CD14-positive monocyte (primary cell): ENCODE measurements around the gene DYNLT1. TPM values are rescaled to one million over a fixed set of nuclear protein-coding genes. Genes with fewer than 3 reads are reported as not detected.

ENCODE experiments used
- DNase-seq, 3 donors: peaks; one replicate each; pipeline ENCODE4 v3.0.0-alpha.2; 2011 to 2022
- H2AFZ ChIP-seq: 2 replicates; pipeline ENCODE4 v1.6.0; 2012; ENCODE audit warnings: mild to moderate bottlenecking, low read depth, low read length, inconsistent platforms; ENCODE audit not compliant: insufficient read depth, poor library complexity, severe bottlenecking
- H3K27ac ChIP-seq, 2 donors: 1 replicate in 1 of 2; 2 replicates in 1 of 2; pipeline ENCODE4 v1.5.1; 2012 to 2013; ENCODE audit warnings: low read length in 2 of 2, control low read depth in 1 of 2, inconsistent platforms in 1 of 2, low read depth in 1 of 2, mild to moderate bottlenecking in 1 of 2
- H3K27me3 ChIP-seq, 2 donors: one replicate each; pipeline versions ENCODE4 v1.6.0 to v1.6.1; 2011 to 2013; ENCODE audit warnings: low read length in 2 of 2; ENCODE audit not compliant: control insufficient read depth in 2 of 2, insufficient read depth in 2 of 2
- H3K36me3 ChIP-seq, 2 donors: replicated peaks in 1 of 2; 1 replicate in 1 of 2; 2 replicates in 1 of 2; pipeline versions ENCODE4 v1.5.1 to v1.6.1; 2012 to 2013; ENCODE audit warnings: low read length in 2 of 2, control low read depth in 1 of 2, inconsistent platforms in 1 of 2, mild to moderate bottlenecking in 1 of 2; ENCODE audit not compliant: insufficient read depth in 2 of 2, control insufficient read depth in 1 of 2
- H3K4me1 ChIP-seq, 2 donors: 1 replicate in 1 of 2; 2 replicates in 1 of 2; pipeline versions ENCODE4 v1.5.1 to v1.6.1; 2012 to 2013; ENCODE audit warnings: low read length in 2 of 2, control low read depth in 1 of 2, inconsistent platforms in 1 of 2, mild to moderate bottlenecking in 1 of 2, moderate library complexity in 1 of 2; ENCODE audit not compliant: insufficient read depth in 2 of 2, control insufficient read depth in 1 of 2
- H3K4me2 ChIP-seq: replicated peaks from 2 replicates; pipeline ENCODE3; 2012; ENCODE audit warnings: low read length, moderate library complexity, mild to moderate bottlenecking; ENCODE audit not compliant: poor library complexity, severe bottlenecking; ENCODE audit errors: extremely low read depth
- H3K4me3 ChIP-seq, 3 experiments: fragments of 200-600 bp in 1 of 3; sonication (generic) in 1 of 3; replicated peaks in 1 of 3; 1 replicate in 2 of 3; 2 replicates in 1 of 3; pipeline ENCODE4 v1.5.1; 2011 to 2013; ENCODE audit warnings: low read length in 3 of 3, mild to moderate bottlenecking in 3 of 3, control low read depth in 2 of 3, low read depth in 2 of 3, inconsistent platforms in 1 of 3, moderate library complexity in 1 of 3
- H3K79me2 ChIP-seq: 2 replicates; pipeline ENCODE4 v1.6.0; 2012; ENCODE audit warnings: mild to moderate bottlenecking, control low read depth, inconsistent platforms, low read length, moderate library complexity; ENCODE audit not compliant: insufficient read depth
- H3K9ac ChIP-seq: 2 replicates; pipeline ENCODE4 v1.6.0; 2017; ENCODE audit warnings: low read length, mild to moderate bottlenecking; ENCODE audit not compliant: insufficient read depth, poor library complexity, severe bottlenecking
- H3K9me3 ChIP-seq, 2 donors: replicated peaks in 1 of 2; 1 replicate in 1 of 2; 2 replicates in 1 of 2; pipeline versions ENCODE4 v1.5.1 to v1.6.1; 2012 to 2013; ENCODE audit warnings: low read length in 2 of 2, control low read depth in 1 of 2; ENCODE audit not compliant: control insufficient read depth in 1 of 2, insufficient read depth in 1 of 2
- H4K20me1 ChIP-seq: 2 replicates; pipeline ENCODE4 v1.6.0; 2012; ENCODE audit warnings: mild to moderate bottlenecking, low read length, control low read depth, moderate library complexity; ENCODE audit not compliant: insufficient read depth
- H3K27ac Mint-ChIP-seq, 7 donors: one replicate each; pipeline ENCODE4 v1.8.0; 2020; ENCODE audit warnings: mild to moderate bottlenecking in 7 of 7, mixed read lengths in 7 of 7, moderate library complexity in 6 of 7, inconsistent platforms in 2 of 7
- H3K27me3 Mint-ChIP-seq, 3 donors: one replicate each; pipeline ENCODE4 v1.8.0; 2021 to 2022; ENCODE audit warnings: low read depth in 3 of 3, mild to moderate bottlenecking in 3 of 3, mixed read lengths in 3 of 3, moderate library complexity in 3 of 3, inconsistent platforms in 1 of 3
- H3K36me3 Mint-ChIP-seq, 2 donors: one replicate each; pipeline ENCODE4 v1.8.0; 2020; ENCODE audit warnings: mixed read lengths in 2 of 2, inconsistent platforms in 1 of 2, mild to moderate bottlenecking in 1 of 2
- H3K4me1 Mint-ChIP-seq: one replicate; pipeline ENCODE4 v1.8.0; 2020; ENCODE audit warnings: mild to moderate bottlenecking, mixed read lengths
- H3K4me3 Mint-ChIP-seq, 2 donors: one replicate each; pipeline ENCODE4 v1.8.0; 2020; ENCODE audit warnings: mild to moderate bottlenecking in 2 of 2, mixed read lengths in 2 of 2, moderate library complexity in 1 of 2
- H3K9me3 Mint-ChIP-seq, 7 donors: one replicate each; pipeline ENCODE4 v1.8.0; 2020 to 2022; ENCODE audit warnings: mixed read lengths in 7 of 7, mild to moderate bottlenecking in 6 of 7, moderate library complexity in 6 of 7, inconsistent platforms in 2 of 7
- WGBS: methylation state at CpG from one replicate; pipeline ENCODE4 v1.1.5; 2013; ENCODE audit warnings: missing lambda C conversion rate; ENCODE audit not compliant: insufficient coverage; 5-methylcytosine and 5-hydroxymethylcytosine counted together
- intact Hi-C, 2 donors: fragments of 100-400 bp; cut with micrococcal nuclease; formaldehyde crosslinking; loops; one replicate each; pipeline versions ENCODE4 v1.15.0 to v1.15.1; 2023
- polyA plus RNA-seq, 3 donors: library from polyadenylated mRNA; depleted of rRNA in 1 of 3; unstranded in 2 of 3; stranded (reverse) in 1 of 3; fragments of 300-500 nt in 2 of 3; fragments of >200 nt in 1 of 3; fragmentation: Illumina TruSeq in 2 of 3; gene quantifications; 1 replicate in 2 of 3; 2 replicates in 1 of 3; pipeline ENCODE4 v1.2.3, GENCODE V29; 2012 to 2021
- TF ChIP-seq, protein P1 (sequence below): fragments of 200-600 bp; IDR thresholded peaks from one replicate; pipeline ENCODE4 v1.8.0; 2022; ENCODE audit warnings: antibody characterized with exemption, mild to moderate bottlenecking

Gene DYNLT1
- polyA plus RNA-seq, 3 donors, result 248 to 287 (median 286) TPM

DNA sequence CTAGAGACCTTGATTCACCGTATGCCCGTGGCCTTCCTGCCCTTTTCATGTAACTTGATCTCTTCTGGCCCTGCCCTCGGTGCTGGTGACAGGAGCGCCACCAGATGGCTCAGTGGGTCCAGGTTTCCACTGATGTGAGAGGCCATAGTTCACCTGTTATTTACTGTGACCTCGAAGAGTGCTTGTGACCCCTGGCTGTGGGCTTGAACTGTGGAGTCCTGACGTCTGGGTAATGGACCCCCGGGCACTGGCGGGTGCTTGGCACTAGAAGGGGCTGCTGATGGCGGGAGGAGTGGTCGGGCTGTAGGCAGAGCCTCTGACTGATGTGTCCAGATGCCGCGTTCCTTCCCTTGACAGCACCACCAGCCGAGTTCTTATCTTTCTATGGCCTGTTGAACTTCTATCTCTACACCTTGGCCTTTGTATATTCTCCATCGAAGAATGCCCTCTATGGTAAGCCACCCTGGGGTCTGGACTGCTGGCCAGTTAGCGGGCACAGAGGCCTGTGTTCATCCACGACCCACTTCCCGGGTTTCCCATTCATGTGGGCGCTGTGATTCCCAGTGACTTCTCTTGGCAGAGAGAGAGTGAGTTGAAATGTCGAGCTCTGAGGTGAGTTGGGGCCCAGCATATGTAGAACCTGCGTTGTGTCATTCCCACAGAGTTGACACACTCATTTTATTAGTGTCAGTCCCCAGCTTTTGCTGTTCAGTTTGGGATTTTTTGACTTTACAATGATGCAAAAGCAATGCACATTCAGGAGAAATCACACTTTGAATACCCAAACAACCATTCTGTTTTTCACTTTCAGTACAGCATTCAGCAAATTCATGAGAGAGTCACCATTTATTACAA, 14.9 kb downstream of the DYNLT1 start:
- Mint-ChIP-seq H3K36me3 (peaks cover 66 to 85% of the 10 kb centered on the region in 2 donors), H3K4me3 (no peak overlapping the region)
- H3K27ac ChIP-seq, result peak overlapping the region in 1 of 2 donors; percentile 57

DNA sequence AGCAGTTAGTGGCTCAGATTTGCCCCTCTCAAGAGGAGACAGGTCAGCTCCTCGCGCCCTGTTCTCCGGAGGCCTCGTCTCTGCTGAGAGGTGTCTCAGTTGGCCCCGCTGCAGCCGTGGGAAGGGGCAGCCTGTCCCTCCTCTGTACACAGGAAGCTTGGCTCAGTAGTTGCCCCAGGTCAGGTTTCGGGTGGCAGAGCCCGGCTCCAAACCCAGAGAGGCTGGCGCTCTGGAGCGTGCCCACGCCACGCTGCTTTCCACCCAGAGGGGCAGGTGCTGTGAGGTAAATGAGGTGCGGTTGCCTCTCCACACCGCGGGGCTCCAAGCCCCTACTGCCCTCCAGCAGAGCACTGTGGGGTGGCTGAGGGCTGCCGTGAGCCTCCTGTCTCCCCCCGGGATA, 16.0 kb downstream of the DYNLT1 start:
- H3K9ac ChIP-seq, result no peak overlapping the region
- no peak overlapping the region for H3K4me3 Mint-ChIP-seq
- no peak for DNase-seq
- no peaks in the 10 kb centered on the region for H3K79me2 ChIP-seq
- peak overlapping the region in 2 of 7 donors; percentile 36 to 51 for H3K27ac Mint-ChIP-seq
- H4K20me1 ChIP-seq, result peaks cover 41% of the 10 kb centered on the region
- peaks cover 13% of the 10 kb centered on the region for H3K4me1 Mint-ChIP-seq
- peaks cover 3 to 12% of the 10 kb centered on the region in 2 donors for H3K4me1 ChIP-seq
- no peak overlapping the region for H3K27ac ChIP-seq
- no peaks in the 10 kb centered on the region for H3K9me3 ChIP-seq
- 97% methylated on average over 16 of the region's 17 CpGs for WGBS
- no peaks in the 10 kb centered on the region for H3K27me3 ChIP-seq
- peaks cover 0 to 2% (median 0%) of the 10 kb centered on the region in 3 donors for H3K27me3 Mint-ChIP-seq
- TF ChIP-seq, protein P1, sequence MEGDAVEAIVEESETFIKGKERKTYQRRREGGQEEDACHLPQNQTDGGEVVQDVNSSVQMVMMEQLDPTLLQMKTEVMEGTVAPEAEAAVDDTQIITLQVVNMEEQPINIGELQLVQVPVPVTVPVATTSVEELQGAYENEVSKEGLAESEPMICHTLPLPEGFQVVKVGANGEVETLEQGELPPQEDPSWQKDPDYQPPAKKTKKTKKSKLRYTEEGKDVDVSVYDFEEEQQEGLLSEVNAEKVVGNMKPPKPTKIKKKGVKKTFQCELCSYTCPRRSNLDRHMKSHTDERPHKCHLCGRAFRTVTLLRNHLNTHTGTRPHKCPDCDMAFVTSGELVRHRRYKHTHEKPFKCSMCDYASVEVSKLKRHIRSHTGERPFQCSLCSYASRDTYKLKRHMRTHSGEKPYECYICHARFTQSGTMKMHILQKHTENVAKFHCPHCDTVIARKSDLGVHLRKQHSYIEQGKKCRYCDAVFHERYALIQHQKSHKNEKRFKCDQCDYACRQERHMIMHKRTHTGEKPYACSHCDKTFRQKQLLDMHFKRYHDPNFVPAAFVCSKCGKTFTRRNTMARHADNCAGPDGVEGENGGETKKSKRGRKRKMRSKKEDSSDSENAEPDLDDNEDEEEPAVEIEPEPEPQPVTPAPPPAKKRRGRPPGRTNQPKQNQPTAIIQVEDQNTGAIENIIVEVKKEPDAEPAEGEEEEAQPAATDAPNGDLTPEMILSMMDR, result no peak
- peaks cover 71 to 90% of the 10 kb centered on the region in 2 donors for H3K36me3 Mint-ChIP-seq
- H3K4me3 ChIP-seq, result no peak overlapping the region
- H3K9me3 Mint-ChIP-seq, result no peaks in the 10 kb centered on the region
- intact Hi-C loops, result no loop called here
- no peak overlapping the region for H3K4me2 ChIP-seq
- H3K36me3 ChIP-seq, result peaks cover 76 to 95% of the 10 kb centered on the region in 2 donors
- no peak overlapping the region for H2AFZ ChIP-seq

More for the DNA sequence above, 14.9 kb downstream of the DYNLT1 start:
- no peak overlapping the region for H2AFZ ChIP-seq
- no peaks in the 10 kb centered on the region for H3K9me3 ChIP-seq
- peaks cover 3 to 12% of the 10 kb centered on the region in 2 donors for H3K4me1 ChIP-seq
- peaks cover 13% of the 10 kb centered on the region for H3K4me1 Mint-ChIP-seq
- no peak overlapping the region for H3K4me3 ChIP-seq
- H3K9ac ChIP-seq, result no peak overlapping the region
- WGBS, result 88% methylated on average over 12 of the region's 20 CpGs
- H3K9me3 Mint-ChIP-seq, result no peaks in the 10 kb centered on the region
- no peak overlapping the region for H3K4me2 ChIP-seq
- peak overlapping the region in 5 of 7 donors; percentile 25 to 80 (median 62) for H3K27ac Mint-ChIP-seq
- H3K79me2 ChIP-seq, result no peaks in the 10 kb centered on the region
- H4K20me1 ChIP-seq, result peaks cover 48% of the 10 kb centered on the region
- H3K27me3 ChIP-seq, result no peaks in the 10 kb centered on the region
- peaks cover 74 to 95% of the 10 kb centered on the region in 2 donors for H3K36me3 ChIP-seq
- peaks cover 0 to 2% (median 0%) of the 10 kb centered on the region in 3 donors for H3K27me3 Mint-ChIP-seq
- intact Hi-C loops, result loop anchor here in 1 of 2 donors (5.0 kb wide), 1 partner anchor 63 kb away; no protein-coding TSS in a partner anchor
- DNase-seq, result no peak
- TF ChIP-seq, protein P1, result peak; percentile 16
